ENCODE results near the gene MINK1.
"Not testable (repeated sequence)": the region's sequence is repeated elsewhere in the genome, so short reads cannot be mapped to it uniquely, and the experiment has no call there.

MINK1 gene

GRCh38 chr17:4901648-4902344 is 68.7 kb downstream of the MINK1 start:
- no peak for DNase-seq

GRCh38 chr17:4902540-4902939 is 69.4 kb downstream of the MINK1 start:
- DNase-seq, result no peak

DNA sequence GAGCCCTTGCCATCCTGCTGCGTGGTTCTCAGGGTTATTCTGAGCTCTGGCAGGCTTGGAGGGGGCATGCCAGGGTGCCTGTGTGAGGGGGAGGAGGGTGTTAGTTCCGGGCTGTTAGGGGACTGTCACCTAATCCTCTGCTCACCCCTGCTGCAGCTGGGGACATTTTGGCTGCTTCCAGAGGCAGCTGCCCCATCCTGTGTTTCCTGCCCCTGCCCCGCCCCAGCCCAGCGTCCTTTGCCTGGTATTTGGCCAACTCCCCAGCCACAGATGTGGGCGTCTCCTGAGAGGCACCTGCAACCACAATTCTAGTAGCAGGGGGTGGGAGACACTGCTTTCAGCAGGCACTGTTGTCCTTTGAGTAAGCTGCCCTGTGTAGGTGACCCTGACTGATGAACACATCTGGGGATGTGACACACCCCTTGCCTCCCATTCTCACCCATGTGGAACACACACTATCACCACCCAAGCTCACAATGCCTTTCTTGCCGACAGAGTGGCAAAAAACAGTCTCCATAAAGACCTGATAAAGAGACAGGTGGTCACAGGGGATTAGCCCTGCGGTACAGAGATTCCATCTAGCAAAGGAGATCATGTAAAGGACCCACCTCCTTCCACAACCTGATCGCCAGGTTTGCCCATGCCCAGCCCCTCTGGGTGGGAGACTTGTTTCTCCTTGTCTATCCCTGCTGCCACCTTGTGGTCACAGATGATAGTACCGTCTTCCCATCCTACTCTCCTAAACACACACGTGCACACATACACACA is 70.1 kb downstream of the MINK1 start, which contains the start of gene CHRNE:
CHRNE (minus strand) TSS at position 48 of the 768 bp plus-strand sequence; CDS start at position 13, 35 bp downstream.
- peak; percentile 70 for DNase-seq

GRCh38 chr17:4906642-4907041 is 73.5 kb downstream of the MINK1 start:
- not testable (repeated sequence) for DNase-seq

DNA sequence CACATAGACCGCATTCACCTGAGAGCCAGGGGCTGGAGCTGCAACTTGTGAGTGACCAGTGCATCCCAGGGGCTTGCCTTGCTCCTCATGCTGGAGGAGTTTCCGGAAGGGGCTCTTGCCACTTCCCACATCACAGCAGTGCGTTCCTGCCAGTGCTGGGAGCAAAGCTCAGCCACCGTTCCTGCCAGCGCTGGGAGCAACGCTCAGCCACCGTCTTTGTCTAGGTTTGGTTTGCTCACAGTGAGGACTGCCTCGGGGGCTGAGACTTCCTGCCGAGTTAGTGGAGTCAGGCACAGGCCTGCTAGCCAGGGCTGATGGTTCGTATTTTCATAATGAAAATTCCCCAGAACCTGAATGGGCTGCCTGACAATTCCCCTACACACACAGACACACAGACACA is 75.2 kb downstream of the MINK1 start:
- no peak for DNase-seq

GRCh38 chr17:4908711-4909496 is 75.8 kb downstream of the MINK1 start:
- DNase-seq, result peak; percentile 46

DNA sequence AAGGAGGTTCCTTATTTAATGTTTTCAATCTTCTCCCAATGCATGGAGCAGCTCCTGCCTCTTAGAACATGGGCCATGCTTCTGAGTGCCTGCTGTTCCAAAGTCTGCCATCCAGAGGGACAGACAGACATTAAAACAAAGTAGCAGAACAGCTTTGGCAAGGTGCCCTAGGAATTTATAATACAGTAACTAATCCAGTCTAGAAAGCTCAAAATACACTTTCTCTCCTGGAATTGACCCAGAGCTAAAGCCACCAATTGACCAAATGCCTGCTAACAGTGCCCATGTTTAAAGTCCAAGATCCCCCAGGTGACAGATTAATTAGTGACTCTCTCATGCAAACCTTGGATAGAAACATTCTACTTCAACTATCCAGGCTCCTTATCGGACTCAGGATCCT is 80.9 kb downstream of the MINK1 start:
- DNase-seq, result no peak

- not testable (repeated sequence) for DNase-seq
These were observed 81.4 kb downstream of the MINK1 start for GRCh38 chr17:4914551-4914950.

GRCh38 chr17:4919511-4920047 is 86.4 kb downstream of the MINK1 start:
- no peak for DNase-seq

- no peak for DNase-seq
These were observed 87.4 kb downstream of the MINK1 start for GRCh38 chr17:4920351-4921048.

DNA sequence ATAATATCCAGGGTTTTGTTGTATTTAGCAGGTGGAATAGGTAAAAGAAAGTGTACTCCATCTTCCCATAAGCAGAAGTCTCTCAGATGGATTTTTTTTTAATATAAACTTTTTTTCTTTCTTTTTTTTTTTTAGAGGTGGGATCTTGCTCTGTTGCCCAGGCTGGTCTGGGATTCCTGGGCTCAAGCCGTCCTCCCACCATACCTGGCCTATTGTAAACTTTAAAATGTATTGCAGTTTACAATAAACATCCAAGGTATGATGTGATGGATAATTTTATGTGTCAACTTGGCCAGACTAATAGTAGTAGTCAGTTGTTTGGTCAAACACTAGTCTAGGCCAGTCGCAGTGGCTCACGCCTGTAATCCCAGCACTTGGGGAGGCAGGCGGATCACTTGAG is 88.2 kb downstream of the MINK1 start:
- DNase-seq, result no peak

GRCh38 chr17:4926577-4927335 is 93.6 kb downstream of the MINK1 start:
- not testable (repeated sequence) for DNase-seq

GRCh38 chr17:4928881-4929280 is 95.7 kb downstream of the MINK1 start:
- DNase-seq, result no peak

- no peak for DNase-seq
These were observed 98.8 kb downstream of the MINK1 start, which contains the start of gene GP1BA for GRCh38 chr17:4931963-4932362. Gene GP1BA, plus strand, starts transcription at chr17:4932277. Its CDS starts 328 bp downstream, at chr17:4932605.

DNA sequence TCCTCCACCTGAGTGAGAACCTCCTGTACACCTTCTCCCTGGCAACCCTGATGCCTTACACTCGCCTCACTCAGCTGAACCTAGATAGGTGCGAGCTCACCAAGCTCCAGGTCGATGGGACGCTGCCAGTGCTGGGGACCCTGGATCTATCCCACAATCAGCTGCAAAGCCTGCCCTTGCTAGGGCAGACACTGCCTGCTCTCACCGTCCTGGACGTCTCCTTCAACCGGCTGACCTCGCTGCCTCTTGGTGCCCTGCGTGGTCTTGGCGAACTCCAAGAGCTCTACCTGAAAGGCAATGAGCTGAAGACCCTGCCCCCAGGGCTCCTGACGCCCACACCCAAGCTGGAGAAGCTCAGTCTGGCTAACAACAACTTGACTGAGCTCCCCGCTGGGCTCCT is 99.6 kb downstream of the MINK1 start:
- no peak for DNase-seq

- no peak for DNase-seq
These were observed 100.5 kb downstream of the MINK1 start for GRCh38 chr17:4933646-4934045.

- DNase-seq, result no peak
These were observed 101.2 kb downstream of the MINK1 start for GRCh38 chr17:4934173-4934979.

DNA sequence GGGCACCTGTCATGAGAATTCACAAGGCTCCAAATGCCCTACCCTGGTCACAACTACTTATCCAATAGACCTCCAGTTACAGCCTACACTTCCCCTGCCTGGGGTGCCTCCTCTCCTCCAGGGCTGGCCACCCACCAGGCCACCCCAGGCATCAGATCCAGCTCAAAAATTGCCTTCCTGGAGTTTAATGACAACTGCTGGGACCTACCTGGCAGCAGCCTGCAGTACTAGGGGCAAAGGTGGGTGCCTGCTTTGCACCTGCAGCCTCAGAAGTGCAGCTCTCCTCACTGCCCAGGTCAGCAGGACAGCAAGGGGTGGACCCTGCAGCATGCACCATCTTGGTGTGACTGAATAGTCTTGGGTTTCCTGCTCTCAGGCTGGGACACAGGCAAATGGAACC is 102.5 kb downstream of the MINK1 start:
- DNase-seq, result no peak

DNA sequence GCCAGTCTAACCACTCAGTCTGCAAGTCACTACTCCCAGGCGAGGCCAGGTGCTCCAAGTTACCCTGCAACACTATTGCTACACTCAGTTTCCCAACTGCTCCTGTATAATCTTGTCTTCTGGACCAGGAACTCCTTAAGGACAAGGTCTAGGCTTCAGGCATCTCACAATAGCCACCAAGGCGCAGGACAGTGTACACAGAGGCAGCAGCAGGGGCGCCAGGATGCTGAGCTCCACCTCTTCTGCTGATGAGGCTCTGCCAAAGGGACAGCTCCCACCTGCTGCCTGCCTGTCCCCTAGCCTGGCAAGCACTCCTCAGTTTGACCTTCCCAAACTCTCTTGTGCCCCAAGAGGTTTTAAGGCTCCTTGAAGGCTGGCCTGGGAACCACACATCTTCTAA is 103.3 kb downstream of the MINK1 start:
- DNase-seq, result no peak

DNA sequence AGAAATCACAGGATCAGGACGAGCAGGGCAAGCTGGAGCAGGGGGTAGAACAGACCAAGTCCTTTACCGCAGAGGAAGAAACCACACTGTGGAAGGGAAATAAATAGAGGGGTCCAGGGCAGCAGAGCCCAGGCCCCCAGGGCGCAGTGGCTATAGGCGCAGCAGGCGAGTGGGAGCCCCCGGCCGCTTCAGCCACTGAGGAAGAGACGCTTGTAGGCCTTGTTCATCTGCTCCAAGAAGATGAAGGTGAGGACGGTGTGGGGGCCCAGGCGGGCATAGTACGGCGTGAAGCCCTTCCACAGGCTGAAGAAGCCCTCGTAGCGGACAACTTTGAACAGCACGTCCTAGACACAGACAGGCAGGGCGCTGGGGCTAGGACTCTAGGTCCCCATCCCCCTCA is 104.4 kb downstream of the MINK1 start:
- DNase-seq, result no peak

DNA sequence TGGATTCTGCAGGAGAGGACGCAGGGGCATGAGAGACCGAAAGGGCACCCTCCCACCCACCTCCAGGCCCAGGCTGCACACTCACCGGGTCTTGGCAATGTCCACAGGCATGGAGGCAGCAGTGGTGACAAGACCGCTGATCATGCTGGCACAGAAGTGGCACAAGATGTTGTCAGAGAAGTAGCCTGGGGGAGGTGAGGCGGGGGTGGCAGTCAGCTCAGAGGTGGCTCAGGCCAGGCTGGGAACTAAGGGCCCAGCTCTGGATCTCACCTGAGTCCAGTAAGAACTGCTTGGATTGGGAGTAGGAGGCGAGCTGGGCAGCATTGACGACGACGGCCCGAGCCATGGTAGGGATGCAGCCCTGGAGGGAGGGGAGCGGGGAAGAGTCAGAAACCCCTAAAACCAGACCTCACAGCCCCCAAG is 104.9 kb downstream of the MINK1 start:
- DNase-seq, result no peak

Measured in NCI-H345 (cell line).